Prostate gland (tissue), 2 donors: ENCODE results near the gene NR4A3. TPM values are rescaled to one million over a fixed set of nuclear protein-coding genes. Genes with fewer than 3 reads are reported as not detected.
A peak's percentile ranks its signal among the peaks of the same experiment; 100 is the strongest.

Experiments used
- DNase-seq: peaks from one replicate; pipeline ENCODE4 v3.0.0-alpha.2; 2019; ENCODE audit warnings: low spot score
- H3K27ac ChIP-seq, 2 donors: fragments of 200-600 bp; sonication (generic); 2 replicates each; pipeline ENCODE4 v1.5.1; 2017 to 2019
- H3K27me3 ChIP-seq: fragments of 200-600 bp; sonication (generic); replicated peaks from 2 replicates; pipeline ENCODE4 v1.5.1; 2019; ENCODE audit not compliant: insufficient read depth
- H3K36me3 ChIP-seq, 2 donors: fragments of 200-600 bp; sonication (generic); 1 replicate in 1 of 2; 2 replicates in 1 of 2; pipeline versions ENCODE4 v1.5.1 to v1.8.1; 2017 to 2019
- H3K4me1 ChIP-seq: fragments of 200-600 bp; sonication (generic); replicated peaks from 2 replicates; pipeline ENCODE4 v1.5.1; 2019
- H3K4me3 ChIP-seq, 2 donors: fragments of 200-600 bp; sonication (generic); 2 replicates each; pipeline ENCODE4 v1.5.1; 2017 to 2019
- H3K9me3 ChIP-seq: fragments of 200-600 bp; sonication (generic); 2 replicates; pipeline ENCODE4 v1.5.1; 2017
- CTCF ChIP-seq, 4 experiments: fragments of 200-600 bp in 2 of 4; fragments of 450-650 bp in 2 of 4; sonication (generic) in 2 of 4; IDR thresholded peaks; 1 replicate in 3 of 4; 2 replicates in 1 of 4; pipeline ENCODE4 v1.5.1; 2016 to 2019; ENCODE audit warnings: antibody characterized with exemption in 4 of 4, mild to moderate bottlenecking in 2 of 4, moderate library complexity in 2 of 4
- POLR2A ChIP-seq: fragments of 450-650 bp; IDR thresholded peaks from one replicate; pipeline ENCODE4 v1.6.1; 2016; ENCODE audit warnings: antibody characterized with exemption, mild to moderate bottlenecking
- POLR2AphosphoS5 ChIP-seq: sonication (generic); formaldehyde crosslinking; IDR thresholded peaks from one replicate; pipeline ENCODE4 v1.6.1; 2017; ENCODE audit warnings: antibody characterized with exemption
- WGBS: methylation state at CpG from one replicate; pipeline ENCODE4 v1.1.5; 2018; 5-methylcytosine and 5-hydroxymethylcytosine counted together
- intact Hi-C: fragments of 100-400 bp; cut with DNase I; formaldehyde crosslinking; loops from one replicate; pipeline ENCODE4 v1.14.2; 2022
- total RNA-seq, 2 donors: library from RNA; depleted of rRNA; stranded (reverse); fragments of >200 nt; gene quantifications; one replicate each; pipeline ENCODE4 v1.1.0, GENCODE V29; 2016

The NR4A3 gene
- total RNA-seq, 2 donors from 2014 or later: 0.64 to 1.1 TPM

GRCh38 chr9:99827244-99827643, 5.6 kb downstream of the NR4A3 start:
- TF ChIP-seq POLR2AphosphoS5: no peak
- no peak for TF ChIP-seq CTCF (IDR thresholded peaks at IDR 0.05)
- TF ChIP-seq POLR2A: no peak
- no peak overlapping the region for H3K27ac ChIP-seq
- H3K36me3 ChIP-seq: no peaks in the 10 kb centered on the region
- H3K9me3 ChIP-seq: no peaks in the 10 kb centered on the region
- no peak for DNase-seq
- H3K4me1 ChIP-seq: peaks cover 8% of the 10 kb centered on the region
- no peak overlapping the region for H3K4me3 ChIP-seq
- intact Hi-C loops: loop anchor here (10.0 kb wide), 5 partner anchors 268 to 722 kb away; partner anchors contain the start of genes ERP44, INVS and TGFBR1
- no peaks in the 10 kb centered on the region for H3K27me3 ChIP-seq
- WGBS: 91% methylated on average over 2 of the region's 2 CpGs

- no peaks in the 10 kb centered on the region for H3K9me3 ChIP-seq
- H3K27ac ChIP-seq: no peak overlapping the region
- intact Hi-C loops: loop anchor here (10.0 kb wide), 5 partner anchors 267 to 723 kb away; partner anchors contain the start of genes ERP44, INVS and TGFBR1
- WGBS: 70% methylated on average over 15 of the region's 15 CpGs
- no peak for TF ChIP-seq CTCF (IDR thresholded peaks at IDR 0.05)
- no peak for TF ChIP-seq POLR2A
- TF ChIP-seq POLR2AphosphoS5: no peak
- no peaks in the 10 kb centered on the region for H3K27me3 ChIP-seq
- no peak overlapping the region for H3K4me3 ChIP-seq
- H3K36me3 ChIP-seq: no peaks in the 10 kb centered on the region
- H3K4me1 ChIP-seq: peaks cover 8% of the 10 kb centered on the region
- DNase-seq: no peak
Observed at GRCh38 chr9:99828054-99828416, 6.3 kb downstream of the NR4A3 start.

GRCh38 chr9:99828417-99829176, 6.9 kb downstream of the NR4A3 start:
- 29% methylated on average over 25 of the region's 78 CpGs for WGBS
- no peak for DNase-seq
- no peaks in the 10 kb centered on the region for H3K36me3 ChIP-seq
- H3K27me3 ChIP-seq: no peaks in the 10 kb centered on the region
- TF ChIP-seq POLR2AphosphoS5: no peak
- no peak for TF ChIP-seq POLR2A
- intact Hi-C loops: loop anchor here (10.0 kb wide), 5 partner anchors 266 to 724 kb away; partner anchors contain the start of genes ERP44, INVS and TGFBR1
- no peak overlapping the region for H3K27ac ChIP-seq
- H3K4me1 ChIP-seq: peaks cover 8% of the 10 kb centered on the region
- peak overlapping the region in 1 of 2 donors; percentile 12 for H3K4me3 ChIP-seq
- H3K9me3 ChIP-seq: no peaks in the 10 kb centered on the region

GRCh38 chr9:99831857-99832557, 10.3 kb downstream of the NR4A3 start:
- TF ChIP-seq POLR2A: no peak
- TF ChIP-seq POLR2AphosphoS5: no peak
- no peak for TF ChIP-seq CTCF (IDR thresholded peaks at IDR 0.05)

GRCh38 chr9:99832558-99832864, 10.8 kb downstream of the NR4A3 start:
- intact Hi-C loops: no loop called here
- Histone ChIP-seq H3K36me3 (no peaks in the 10 kb centered on the region), H3K27ac (no peak overlapping the region), H3K4me3 (no peak overlapping the region), H3K9me3 (no peaks in the 10 kb centered on the region), H3K4me1 (no peaks in the 10 kb centered on the region), H3K27me3 (no peaks in the 10 kb centered on the region)
- TF ChIP-seq CTCF (IDR thresholded peaks at IDR 0.05) (no peak), POLR2A (no peak), POLR2AphosphoS5 (no peak)
- no peak for DNase-seq
- WGBS: 81% methylated on average over 7 of the region's 7 CpGs

More at GRCh38 chr9:99831857-99832557, 10.3 kb downstream of the NR4A3 start:
- Histone ChIP-seq H3K4me1 (no peaks in the 10 kb centered on the region), H3K36me3 (no peaks in the 10 kb centered on the region), H3K4me3 (no peak overlapping the region), H3K9me3 (no peaks in the 10 kb centered on the region), H3K27me3 (no peaks in the 10 kb centered on the region), H3K27ac (no peak overlapping the region)
- no peak for DNase-seq
- intact Hi-C loops: no loop called here
- 73% methylated on average over 3 of the region's 3 CpGs for WGBS
